HepG2 (cell line): Measurements from ENCODE around the gene MRPL36. TPM values are rescaled to one million over a fixed set of nuclear protein-coding genes. Genes with fewer than 3 reads are reported as not detected.

Experiments used
- ATF7-NPFF ChIP-seq: sonication (generic); formaldehyde crosslinking; IDR thresholded peaks from 2 replicates; pipeline ENCODE4 v1.8.1; 2023; ENCODE audit warnings: mild to moderate bottlenecking, low read depth, missing genetic modification reagents, moderate library complexity
- BORCS8-MEF2B ChIP-seq: sonication (generic); formaldehyde crosslinking; IDR thresholded peaks from 2 replicates; pipeline ENCODE4 v1.8.0; 2022; ENCODE audit warnings: mild to moderate bottlenecking, missing genetic modification reagents
- ELF4 ChIP-seq: sonication (generic); formaldehyde crosslinking; IDR thresholded peaks from 2 replicates; pipeline ENCODE4 v1.5.0; 2020; ENCODE audit warnings: missing genetic modification reagents, mild to moderate bottlenecking, moderate library complexity, borderline replicate concordance
- FOXJ3 ChIP-seq: sonication (generic); formaldehyde crosslinking; IDR thresholded peaks from 2 replicates; pipeline ENCODE4 v1.4.0; 2020; ENCODE audit warnings: missing genetic modification reagents, mild to moderate bottlenecking, borderline replicate concordance
- GATA4 ChIP-seq: sonication (generic); IDR thresholded peaks from 2 replicates; pipeline ENCODE4 v1.6.1; 2016; ENCODE audit warnings: antibody characterized with exemption, low read depth, borderline replicate concordance
- HMGXB4 ChIP-seq, 2 experiments: sonication (generic) in 1 of 2; formaldehyde crosslinking in 1 of 2; IDR thresholded peaks; 2 replicates each; pipeline versions ENCODE4 v1.4.0 to v1.6.1; 2018 to 2020; ENCODE audit warnings: missing genetic modification reagents in 2 of 2, borderline replicate concordance in 1 of 2, low read depth in 1 of 2, mild to moderate bottlenecking in 1 of 2, missing biosample characterization in 1 of 2
- IRF9 ChIP-seq: sonication (generic); formaldehyde crosslinking; IDR thresholded peaks from 2 replicates; pipeline ENCODE4 v1.8.0; 2022; ENCODE audit warnings: missing genetic modification reagents, mild to moderate bottlenecking, borderline replicate concordance
- JARID2 ChIP-seq: sonication (generic); formaldehyde crosslinking; IDR thresholded peaks from 2 replicates; pipeline ENCODE4 v1.8.1; 2023; ENCODE audit warnings: missing genetic modification reagents, inconsistent platforms; ENCODE audit not compliant: insufficient replicate concordance
- MAFK ChIP-seq, 2 experiments: IDR thresholded peaks in 1 of 2; conservative IDR thresholded peaks in 1 of 2; 2 replicates each; pipeline ENCODE4 v1.6.1; 2011; ENCODE audit warnings: improper control_type of control experiment in 2 of 2, low read length in 2 of 2
- MEIS1 ChIP-seq: sonication (generic); formaldehyde crosslinking; IDR thresholded peaks from 2 replicates; pipeline ENCODE4 v1.9.0; 2021; ENCODE audit warnings: mild to moderate bottlenecking, missing genetic modification reagents, moderate library complexity, borderline replicate concordance
- NFKB2 ChIP-seq: sonication (generic); formaldehyde crosslinking; IDR thresholded peaks from 2 replicates; pipeline ENCODE4 v1.4.0; 2020; ENCODE audit warnings: missing genetic modification reagents, borderline replicate concordance
- RFX1 ChIP-seq: fragments of 450-650 bp; IDR thresholded peaks from 2 replicates; pipeline ENCODE4 v1.6.1; 2017
- SP5 ChIP-seq: IDR thresholded peaks from 2 replicates; pipeline ENCODE4 v1.6.1; 2016; ENCODE audit warnings: low read depth, borderline replicate concordance
- TEAD3 ChIP-seq: optimal IDR thresholded peaks from 2 replicates; pipeline ENCODE3; 2016; ENCODE audit warnings: borderline replicate concordance
- ZFP82 ChIP-seq: sonication (generic); formaldehyde crosslinking; IDR thresholded peaks from 2 replicates; pipeline ENCODE4 v1.5.1; 2020; ENCODE audit warnings: mild to moderate bottlenecking, missing genetic modification reagents, borderline replicate concordance
- ZNF18 ChIP-seq: sonication (generic); formaldehyde crosslinking; IDR thresholded peaks from 2 replicates; pipeline ENCODE4 v1.8.0; 2022; ENCODE audit warnings: mild to moderate bottlenecking, missing genetic modification reagents; ENCODE audit not compliant: insufficient replicate concordance
- ZNF512B ChIP-seq: sonication (generic); formaldehyde crosslinking; IDR thresholded peaks from 2 replicates; pipeline ENCODE4 v1.5.1; 2020; ENCODE audit warnings: missing genetic modification reagents, mild to moderate bottlenecking, borderline replicate concordance
- ZNF552 ChIP-seq: sonication (generic); formaldehyde crosslinking; IDR thresholded peaks from 2 replicates; pipeline ENCODE4 v1.9.0; 2022; ENCODE audit warnings: missing genetic modification reagents, mild to moderate bottlenecking, borderline replicate concordance
- ZNF564 ChIP-seq: sonication (generic); formaldehyde crosslinking; IDR thresholded peaks from 2 replicates; pipeline ENCODE4 v1.8.1; 2023; ENCODE audit warnings: mild to moderate bottlenecking, missing genetic modification reagents
- polyA plus RNA-seq, 8 experiments: library from polyadenylated mRNA; depleted of rRNA in 3 of 8; stranded (reverse) in 7 of 8; unstranded in 1 of 8; fragments of >200 nt; fragmentation: Illumina TruSeq in 4 of 8; extraction: Trizol in 4 of 8; gene quantifications; 2 replicates each; pipeline versions ENCODE4 v1.2.1 to v1.2.3, GENCODE V29; 2011 to 2016; ENCODE audit warnings: low read depth in 4 of 8, missing spikeins in 1 of 8, mixed read lengths in 1 of 8; ENCODE audit not compliant: insufficient read depth in 1 of 8
- total RNA-seq, 5 experiments: library from RNA; depleted of rRNA; stranded (reverse); fragments of >200 nt; fragmentation: Illumina TruSeq; extraction: Trizol; gene quantifications; 2 replicates each; pipeline ENCODE4 v1.2.3, GENCODE V29; 2016; ENCODE audit warnings: low read depth in 1 of 5

MRPL36 gene
- total and polyA plus RNA-seq, 2 of the 13 experiments (the other 11 are each of a cell fraction or from before 2014, with no cell fraction given) = 71.3 to 113 TPM

DNA sequence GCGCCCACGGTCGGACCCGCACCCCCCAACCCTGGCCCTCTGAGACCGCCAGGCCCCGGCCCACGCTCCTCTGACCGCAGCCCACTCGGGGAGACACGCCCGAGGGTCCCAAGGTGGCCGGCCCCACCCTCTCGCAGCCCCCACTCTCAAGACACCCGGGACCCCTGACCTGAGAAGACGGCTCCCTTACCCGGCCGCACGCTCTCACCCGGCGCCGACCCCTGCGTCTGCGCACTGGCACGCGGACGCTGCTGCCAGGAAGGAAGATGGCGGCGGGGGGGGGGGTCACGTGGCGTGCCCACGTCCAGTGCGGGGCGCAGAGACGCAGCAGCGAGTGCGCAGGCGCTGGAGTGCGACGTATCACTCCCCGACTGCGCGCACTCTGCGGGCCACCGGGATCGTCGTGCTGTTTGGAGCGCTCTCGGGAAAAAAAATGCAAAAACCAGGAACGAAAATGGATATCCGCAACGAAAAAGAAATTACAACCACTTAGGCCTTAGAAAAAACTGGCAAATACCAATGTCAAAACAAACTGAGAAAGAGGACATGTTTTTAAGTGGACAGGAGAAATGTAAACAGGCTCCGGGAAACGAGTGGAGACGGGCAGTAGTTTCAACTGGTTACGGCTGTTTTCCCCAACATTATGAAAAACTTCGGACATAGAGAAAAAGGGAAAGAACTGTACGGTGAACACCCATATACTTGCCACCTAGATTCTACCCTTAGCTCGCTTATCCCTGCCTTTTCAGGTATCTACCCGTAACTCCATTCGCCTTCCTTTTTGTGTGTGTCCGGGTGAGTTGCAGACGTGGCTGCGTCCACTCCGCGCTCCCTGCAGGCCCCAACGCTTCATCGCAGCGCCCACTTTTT is at the start of gene MRPL36 (continued):
- TF ChIP-seq ATF7-NPFF (CRISPR knock-in tag) = peak; percentile 80
- TF ChIP-seq RFX1 = no peak
- TF ChIP-seq ZNF564 (CRISPR knock-in tag) = 0 out of 2 replicates have a peak, but pooled peaks have one; percentile 60
- TF ChIP-seq MAFK (conservative IDR thresholded peaks at IDR 0.05 in 1 of 2, IDR thresholded peaks at IDR 0.05 in 1 of 2; ENCODE audit: low read length in 2 of 2) = no peak
- 0 out of 2 replicates have a peak, but pooled peaks have one; percentile 21 for TF ChIP-seq ZNF512B (CRISPR knock-in tag)
- TF ChIP-seq NFKB2 = peak; percentile 20; the same call in 1 of the 2 replicates
- TF ChIP-seq MEIS1 = 0 out of 2 replicates have a peak, but pooled peaks have one; percentile 54
- no peak for TF ChIP-seq ZNF18 (CRISPR knock-in tag)
- peak; percentile 48 for TF ChIP-seq TEAD3
- no peak for TF ChIP-seq JARID2 (CRISPR knock-in tag)
- peak; percentile 43; the same call in 1 of the 2 replicates for TF ChIP-seq IRF9 (CRISPR knock-in tag)
- peak; percentile 55; the same call in 1 of the 2 replicates for TF ChIP-seq GATA4
- peak; percentile 69; the same call in 1 of the 2 replicates for TF ChIP-seq ZFP82
- peak; percentile 20; the same call in 1 of the 2 replicates for TF ChIP-seq SP5
- TF ChIP-seq ELF4 (CRISPR knock-in tag) = 0 out of 2 replicates have a peak, but pooled peaks have one; percentile 31
- TF ChIP-seq BORCS8-MEF2B (CRISPR knock-in tag) = peak; percentile 38; the same call in 1 of the 2 replicates
- peak; percentile 65; the same call in 1 of the 2 replicates for TF ChIP-seq FOXJ3 (CRISPR knock-in tag)
- no peak for TF ChIP-seq ZNF552 (CRISPR knock-in tag)
- peak in 1 of 2 experiments; percentile 37; a peak in 2 of 4 replicates for TF ChIP-seq HMGXB4 (CRISPR knock-in tag; IDR thresholded peaks at IDR 0.05; ENCODE audit: borderline replicate concordance in 1 of 2, low read depth in 1 of 2)
